ENCODE measurements around the gene USP7. TPM values are rescaled to one million over a fixed set of nuclear protein-coding genes. Genes with fewer than 3 reads are reported as not detected.

Gene USP7
- total RNA-seq, 1 donor: 55.3 TPM

DNA sequence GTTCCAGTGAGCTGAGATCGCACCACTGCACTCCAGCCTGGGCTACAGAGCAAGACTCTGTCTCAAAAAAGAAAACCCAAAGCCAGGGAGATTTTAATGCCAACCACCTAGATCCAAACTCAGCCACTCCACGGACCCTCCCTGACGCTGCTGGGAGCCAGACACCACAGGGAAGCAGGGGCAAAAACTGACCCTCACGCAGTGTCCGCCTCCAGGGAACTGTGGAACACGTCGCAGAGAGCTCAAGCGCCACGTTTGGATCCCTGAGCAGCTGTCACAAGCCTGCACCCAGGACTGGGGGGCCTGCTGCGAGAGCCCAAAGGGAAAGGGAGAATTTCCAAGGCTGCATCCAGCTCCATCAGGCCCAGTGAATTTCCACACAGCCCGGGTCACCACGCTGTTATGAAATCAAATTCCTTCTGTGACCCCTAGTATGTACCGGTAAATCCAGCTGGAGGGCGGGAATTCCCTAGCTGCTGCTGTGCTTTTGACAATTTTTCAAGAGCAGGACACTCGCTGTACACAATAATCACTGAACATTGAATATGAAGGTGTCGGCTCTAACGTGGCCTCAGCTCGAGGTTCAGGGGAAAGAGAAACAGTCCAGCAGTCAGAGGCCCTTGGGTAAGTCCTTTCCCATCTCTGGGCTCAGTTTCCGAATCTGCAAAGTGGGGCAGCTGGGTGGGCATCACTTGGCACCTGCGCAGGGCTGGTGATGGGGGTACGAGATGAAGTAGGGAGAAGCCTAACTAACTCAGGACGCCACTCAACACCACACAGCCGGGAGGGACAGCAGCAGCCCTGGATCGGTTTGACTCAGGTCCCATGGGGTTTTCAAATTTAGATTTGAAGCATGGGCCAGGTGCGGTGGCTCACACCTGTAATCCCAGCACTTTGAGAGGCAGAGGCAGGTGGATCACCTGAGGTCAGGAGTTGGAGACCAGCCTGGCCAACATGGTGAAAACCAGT, 103.5 kb downstream of the USP7 start:
- peak; percentile 66 for DNase-seq (ENCODE audit: low read depth)
- TF ChIP-seq, protein P1, sequence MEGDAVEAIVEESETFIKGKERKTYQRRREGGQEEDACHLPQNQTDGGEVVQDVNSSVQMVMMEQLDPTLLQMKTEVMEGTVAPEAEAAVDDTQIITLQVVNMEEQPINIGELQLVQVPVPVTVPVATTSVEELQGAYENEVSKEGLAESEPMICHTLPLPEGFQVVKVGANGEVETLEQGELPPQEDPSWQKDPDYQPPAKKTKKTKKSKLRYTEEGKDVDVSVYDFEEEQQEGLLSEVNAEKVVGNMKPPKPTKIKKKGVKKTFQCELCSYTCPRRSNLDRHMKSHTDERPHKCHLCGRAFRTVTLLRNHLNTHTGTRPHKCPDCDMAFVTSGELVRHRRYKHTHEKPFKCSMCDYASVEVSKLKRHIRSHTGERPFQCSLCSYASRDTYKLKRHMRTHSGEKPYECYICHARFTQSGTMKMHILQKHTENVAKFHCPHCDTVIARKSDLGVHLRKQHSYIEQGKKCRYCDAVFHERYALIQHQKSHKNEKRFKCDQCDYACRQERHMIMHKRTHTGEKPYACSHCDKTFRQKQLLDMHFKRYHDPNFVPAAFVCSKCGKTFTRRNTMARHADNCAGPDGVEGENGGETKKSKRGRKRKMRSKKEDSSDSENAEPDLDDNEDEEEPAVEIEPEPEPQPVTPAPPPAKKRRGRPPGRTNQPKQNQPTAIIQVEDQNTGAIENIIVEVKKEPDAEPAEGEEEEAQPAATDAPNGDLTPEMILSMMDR (IDR thresholded peaks at IDR 0.05; ENCODE audit: insufficient read depth, low read length): no peak
- no peak overlapping the region for H3K4me3 ChIP-seq (ENCODE audit: low read depth, low read length)

DNA sequence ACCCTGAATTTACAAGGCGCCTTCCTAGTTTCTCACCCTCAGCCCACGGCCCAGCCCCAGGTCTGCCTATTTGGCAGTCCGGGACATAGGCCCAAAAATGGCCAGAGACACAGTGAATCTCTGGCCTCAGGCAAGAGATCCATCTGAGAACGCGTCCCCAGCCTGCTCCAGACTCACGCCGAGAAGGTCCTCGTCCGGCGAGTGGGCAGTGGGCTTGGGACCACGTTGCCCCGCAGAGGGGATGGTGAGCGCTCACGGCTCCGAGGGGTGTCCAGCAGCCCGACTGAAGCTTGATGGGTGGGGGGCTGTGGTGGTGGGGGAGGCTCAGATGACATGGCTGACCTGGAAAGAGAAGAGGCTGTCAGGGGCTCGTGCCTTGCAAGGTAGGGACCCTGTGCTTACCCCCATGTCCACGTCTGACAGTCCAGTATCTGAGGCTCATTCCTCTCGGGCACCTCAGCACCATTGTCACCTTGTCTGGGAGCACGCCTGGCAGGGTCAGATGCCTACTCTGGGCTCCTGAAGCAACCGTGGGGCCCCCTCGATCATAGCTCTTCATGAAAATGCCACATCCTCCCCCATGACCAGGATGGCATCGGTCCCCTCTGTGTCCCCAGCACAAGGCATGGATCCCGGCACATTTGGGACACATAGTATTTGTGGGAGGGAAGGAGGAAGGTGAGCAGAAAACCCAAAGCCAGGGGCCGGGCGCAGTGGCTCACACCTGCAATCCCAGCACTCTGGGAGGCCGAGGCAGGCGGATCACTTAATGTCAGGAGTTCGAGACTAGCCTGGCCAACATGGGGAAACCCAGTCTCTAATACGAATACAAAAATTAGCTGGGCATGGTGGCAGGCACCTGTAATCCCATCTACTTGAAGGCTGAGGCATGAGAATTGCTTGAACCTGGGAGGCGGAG, 104.5 kb downstream of the USP7 start:
- DNase-seq (ENCODE audit: low read depth): no peak
- TF ChIP-seq, protein P1 (IDR thresholded peaks at IDR 0.05; ENCODE audit: insufficient read depth, low read length): no peak

DNA sequence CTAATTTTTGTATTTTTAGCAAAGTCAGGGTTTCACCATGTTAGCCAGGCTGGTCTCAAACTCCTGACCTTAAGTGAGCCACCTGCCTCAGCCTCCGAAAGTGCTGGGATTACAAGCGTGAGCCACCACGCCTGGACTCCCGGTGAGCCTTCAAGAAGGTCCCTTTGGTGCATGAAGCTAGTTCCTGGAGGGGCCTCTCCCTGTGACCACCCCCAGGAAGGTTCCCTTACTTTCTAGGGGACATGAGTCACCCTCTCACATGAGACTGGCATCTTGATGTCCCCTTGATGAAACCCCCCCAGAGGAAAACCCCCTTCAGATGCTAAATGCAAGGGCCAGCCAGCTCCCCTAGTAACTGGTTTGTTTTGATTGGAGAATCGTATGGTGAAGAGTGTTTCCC, 107.7 kb downstream of the USP7 start:
- DNase-seq (ENCODE audit: low read depth): no peak
- TF ChIP-seq, protein P1 (IDR thresholded peaks at IDR 0.05; ENCODE audit: insufficient read depth, low read length): no peak
- no peak overlapping the region for H3K4me3 ChIP-seq (ENCODE audit: low read depth, low read length)

More for the DNA sequence above, 104.5 kb downstream of the USP7 start:
- no peak overlapping the region for H3K4me3 ChIP-seq (ENCODE audit: low read depth, low read length)

DNA sequence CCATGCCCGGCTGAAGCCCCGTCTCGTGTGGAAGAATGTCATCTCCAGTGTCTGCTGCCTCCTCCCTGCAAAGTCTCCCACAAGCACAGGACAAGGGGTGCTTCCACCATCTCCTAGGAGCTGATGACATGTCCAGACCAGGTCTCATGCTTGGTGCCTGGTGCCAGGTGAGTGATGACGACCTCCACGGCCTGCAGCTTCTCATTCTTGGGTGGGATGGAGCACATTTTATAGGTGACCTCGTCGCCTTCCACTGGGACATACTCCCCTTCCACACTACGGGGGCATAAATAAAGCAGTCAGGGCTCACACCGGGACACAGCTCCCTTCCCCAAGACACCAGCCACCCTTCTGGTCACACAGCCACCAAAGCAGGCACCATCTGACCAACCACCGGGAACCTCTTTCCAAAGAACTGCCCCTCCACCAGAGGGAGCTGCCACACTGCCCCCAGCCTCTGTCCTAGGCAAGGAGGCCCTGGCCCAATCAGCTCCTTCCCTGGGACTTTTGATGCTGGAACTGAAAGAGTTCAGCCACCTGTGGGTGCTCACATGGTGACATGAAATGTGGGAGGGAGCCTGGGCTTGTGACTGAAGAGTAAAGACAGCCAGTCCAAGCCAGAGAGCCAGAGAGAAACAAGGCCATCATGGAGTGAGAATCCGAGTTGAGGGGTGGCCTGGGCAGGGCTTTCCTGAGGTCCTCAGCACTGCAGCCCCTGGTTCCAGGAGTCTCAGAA, 108.5 kb downstream of the USP7 start:
- TF ChIP-seq, protein P1 (IDR thresholded peaks at IDR 0.05; ENCODE audit: insufficient read depth, low read length): peak; percentile 4
- no peak for DNase-seq (ENCODE audit: low read depth)
- no peak overlapping the region for H3K4me3 ChIP-seq (ENCODE audit: low read depth, low read length)

DNA sequence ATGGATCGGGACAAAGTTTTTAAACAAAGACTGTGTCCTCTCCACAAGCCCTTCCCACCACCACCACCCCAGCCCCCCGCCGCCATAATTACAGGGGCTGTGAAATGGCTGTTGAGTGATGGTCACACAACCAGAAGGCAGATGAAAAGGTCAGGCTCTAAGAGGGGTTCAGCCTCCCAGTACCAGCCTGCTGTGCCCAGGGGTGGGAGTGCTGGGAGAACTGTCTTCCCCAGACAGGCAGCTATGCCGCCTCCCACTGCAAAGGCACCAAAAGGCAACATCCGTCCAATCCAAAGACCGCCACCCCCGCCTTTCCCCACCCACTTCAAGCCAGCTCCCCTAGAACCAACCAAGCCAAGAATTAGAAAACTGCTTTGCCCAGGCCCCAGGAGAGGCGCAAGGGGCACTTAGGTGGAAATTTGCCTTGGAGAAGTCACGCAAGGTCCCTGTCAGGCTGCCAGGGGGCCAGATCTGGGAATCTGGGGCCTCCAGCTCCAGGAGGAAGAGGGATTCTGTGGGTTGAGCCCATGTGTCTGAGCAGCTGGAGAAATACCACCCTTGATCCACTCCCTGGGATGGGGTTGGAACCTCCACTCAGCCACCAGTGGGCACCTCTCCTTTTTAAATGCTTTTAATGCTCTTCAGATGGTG, 109.3 kb downstream of the USP7 start:
- no peak overlapping the region for H3K4me3 ChIP-seq (ENCODE audit: low read depth, low read length)
- DNase-seq (ENCODE audit: low read depth): no peak
- TF ChIP-seq, protein P1 (IDR thresholded peaks at IDR 0.05; ENCODE audit: insufficient read depth, low read length): no peak

DNA sequence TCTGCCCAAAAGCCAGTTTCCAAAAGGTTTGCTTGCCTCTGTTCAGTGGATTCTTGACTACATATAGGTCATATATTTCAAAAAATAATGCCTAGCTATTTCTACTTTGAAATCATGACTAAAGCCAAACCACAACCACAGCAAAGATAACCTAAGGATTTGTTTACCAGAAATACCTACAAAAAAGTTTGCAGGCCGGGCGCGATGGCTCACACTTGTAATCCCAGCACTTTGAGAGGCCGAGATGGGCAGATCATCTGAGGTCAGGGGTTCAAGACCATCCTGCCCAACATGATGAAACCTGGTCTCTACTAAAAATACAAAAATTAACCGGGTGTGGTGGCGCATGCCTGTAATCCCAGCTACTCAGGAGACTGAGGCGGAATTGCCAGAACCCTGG, 110.1 kb downstream of the USP7 start:
- DNase-seq (ENCODE audit: low read depth): no peak
- TF ChIP-seq, protein P1 (IDR thresholded peaks at IDR 0.05; ENCODE audit: insufficient read depth, low read length): no peak
- no peak overlapping the region for H3K4me3 ChIP-seq (ENCODE audit: low read depth, low read length)
